ENCODE data around the gene RIMKLB. TPM values are rescaled to one million over a fixed set of nuclear protein-coding genes. Genes with fewer than 3 reads are reported as not detected.

Gene RIMKLB
- total and polyA plus RNA-seq, 10 of the 15 experiments (the other 5 are each of a cell fraction or from before 2014, with no cell fraction given) = 0.15 to 0.83 (median 0.46) TPM

DNA sequence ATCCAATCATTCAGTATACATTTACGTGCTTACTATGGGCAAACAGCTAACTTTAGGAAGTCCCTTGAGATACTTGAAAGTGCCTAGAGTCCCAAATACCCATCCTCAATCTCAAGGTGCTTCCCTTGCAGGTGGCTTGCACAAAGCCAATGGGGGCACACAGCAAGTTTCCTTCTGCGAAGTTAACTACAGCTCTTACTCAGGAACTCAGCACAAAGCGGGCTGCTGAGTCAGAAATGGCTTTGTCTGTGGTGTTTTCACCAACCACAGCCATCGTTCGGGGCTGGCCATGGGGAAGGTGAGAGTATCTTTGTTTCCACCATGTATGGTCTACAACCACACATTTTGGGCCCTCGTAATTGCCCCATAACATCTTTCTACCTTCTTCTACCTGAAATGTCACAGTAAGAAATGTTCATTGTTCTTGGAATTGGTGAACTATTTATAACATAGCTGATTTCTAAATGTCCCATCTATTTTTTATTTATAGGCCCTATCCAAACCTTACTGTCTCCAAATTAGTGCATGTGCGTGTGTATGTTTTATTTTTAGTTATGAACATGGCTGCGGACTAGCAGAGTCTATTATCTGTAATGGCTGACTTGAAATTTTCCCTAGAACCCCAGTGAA, 49.1 kb upstream of the RIMKLB start (continued):
- TF ChIP-seq, protein P1, sequence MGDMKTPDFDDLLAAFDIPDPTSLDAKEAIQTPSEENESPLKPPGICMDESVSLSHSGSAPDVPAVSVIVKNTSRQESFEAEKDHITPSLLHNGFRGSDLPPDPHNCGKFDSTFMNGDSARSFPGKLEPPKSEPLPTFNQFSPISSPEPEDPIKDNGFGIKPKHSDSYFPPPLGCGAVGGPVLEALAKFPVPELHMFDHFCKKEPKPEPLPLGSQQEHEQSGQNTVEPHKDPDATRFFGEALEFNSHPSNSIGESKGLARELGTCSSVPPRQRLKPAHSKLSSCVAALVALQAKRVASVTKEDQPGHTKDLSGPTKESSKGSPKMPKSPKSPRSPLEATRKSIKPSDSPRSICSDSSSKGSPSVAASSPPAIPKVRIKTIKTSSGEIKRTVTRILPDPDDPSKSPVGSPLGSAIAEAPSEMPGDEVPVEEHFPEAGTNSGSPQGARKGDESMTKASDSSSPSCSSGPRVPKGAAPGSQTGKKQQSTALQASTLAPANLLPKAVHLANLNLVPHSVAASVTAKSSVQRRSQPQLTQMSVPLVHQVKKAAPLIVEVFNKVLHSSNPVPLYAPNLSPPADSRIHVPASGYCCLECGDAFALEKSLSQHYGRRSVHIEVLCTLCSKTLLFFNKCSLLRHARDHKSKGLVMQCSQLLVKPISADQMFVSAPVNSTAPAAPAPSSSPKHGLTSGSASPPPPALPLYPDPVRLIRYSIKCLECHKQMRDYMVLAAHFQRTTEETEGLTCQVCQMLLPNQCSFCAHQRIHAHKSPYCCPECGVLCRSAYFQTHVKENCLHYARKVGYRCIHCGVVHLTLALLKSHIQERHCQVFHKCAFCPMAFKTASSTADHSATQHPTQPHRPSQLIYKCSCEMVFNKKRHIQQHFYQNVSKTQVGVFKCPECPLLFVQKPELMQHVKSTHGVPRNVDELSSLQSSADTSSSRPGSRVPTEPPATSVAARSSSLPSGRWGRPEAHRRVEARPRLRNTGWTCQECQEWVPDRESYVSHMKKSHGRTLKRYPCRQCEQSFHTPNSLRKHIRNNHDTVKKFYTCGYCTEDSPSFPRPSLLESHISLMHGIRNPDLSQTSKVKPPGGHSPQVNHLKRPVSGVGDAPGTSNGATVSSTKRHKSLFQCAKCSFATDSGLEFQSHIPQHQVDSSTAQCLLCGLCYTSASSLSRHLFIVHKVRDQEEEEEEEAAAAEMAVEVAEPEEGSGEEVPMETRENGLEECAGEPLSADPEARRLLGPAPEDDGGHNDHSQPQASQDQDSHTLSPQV (IDR thresholded peaks at IDR 0.05) = no peak
- TF ChIP-seq SREBF2 (IDR thresholded peaks at IDR 0.05; ENCODE audit: low read length) = no peak
- TF ChIP-seq MEF2B (IDR thresholded peaks at IDR 0.05; ENCODE audit: partially characterized antibody, poor library complexity, severe bottlenecking) = peak; percentile 95
- peak in 1 of 2 experiments; percentile 94; a peak in 2 of 4 replicates for TF ChIP-seq ETV6 (conservative IDR thresholded peaks at IDR 0.05 in 1 of 2, IDR thresholded peaks at IDR 0.05 in 1 of 2; ENCODE audit: borderline replicate concordance in 1 of 2, low read depth in 1 of 2)
- TF ChIP-seq HDAC6 (IDR thresholded peaks at IDR 0.05; ENCODE audit: unreplicated experiment) = no peak
- TF ChIP-seq ZNF217 (IDR thresholded peaks at IDR 0.05) = peak; percentile 100
- no peak for TF ChIP-seq CHD1 (IDR thresholded peaks at IDR 0.05; ENCODE audit: low read depth, low read length)
- TF ChIP-seq SMAD5 (IDR thresholded peaks at IDR 0.05; ENCODE audit: low read depth) = no peak
- peak; percentile 99 for TF ChIP-seq EED (IDR thresholded peaks at IDR 0.05; ENCODE audit: low read depth)
- TF ChIP-seq YY1 (IDR thresholded peaks at IDR 0.05; ENCODE audit: low read depth, low read length) = peak; percentile 66
- TF ChIP-seq YBX1 (IDR thresholded peaks at IDR 0.05) = no peak
- TF ChIP-seq NR2C2 (IDR thresholded peaks at IDR 0.05; ENCODE audit: borderline replicate concordance, control insufficient read depth, insufficient read length, low read depth) = no peak
- peak; percentile 26; the same call in 1 of the 2 replicates for TF ChIP-seq SMC3 (IDR thresholded peaks at IDR 0.05; ENCODE audit: borderline replicate concordance, low read length)
- no peak for TF ChIP-seq POLR2AphosphoS2 (IDR thresholded peaks at IDR 0.05; ENCODE audit: low read depth, low read length)
- TF ChIP-seq TAF1 (IDR thresholded peaks at IDR 0.05; ENCODE audit: borderline replicate concordance, low read depth, low read length) = 0 out of 2 replicates have a peak, but pooled peaks have one; percentile 35
- TF ChIP-seq, protein P2, sequence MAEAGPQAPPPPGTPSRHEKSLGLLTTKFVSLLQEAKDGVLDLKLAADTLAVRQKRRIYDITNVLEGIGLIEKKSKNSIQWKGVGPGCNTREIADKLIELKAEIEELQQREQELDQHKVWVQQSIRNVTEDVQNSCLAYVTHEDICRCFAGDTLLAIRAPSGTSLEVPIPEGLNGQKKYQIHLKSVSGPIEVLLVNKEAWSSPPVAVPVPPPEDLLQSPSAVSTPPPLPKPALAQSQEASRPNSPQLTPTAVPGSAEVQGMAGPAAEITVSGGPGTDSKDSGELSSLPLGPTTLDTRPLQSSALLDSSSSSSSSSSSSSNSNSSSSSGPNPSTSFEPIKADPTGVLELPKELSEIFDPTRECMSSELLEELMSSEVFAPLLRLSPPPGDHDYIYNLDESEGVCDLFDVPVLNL (IDR thresholded peaks at IDR 0.05; ENCODE audit: low read depth, low read length) = no peak
- TF ChIP-seq, protein P3, sequence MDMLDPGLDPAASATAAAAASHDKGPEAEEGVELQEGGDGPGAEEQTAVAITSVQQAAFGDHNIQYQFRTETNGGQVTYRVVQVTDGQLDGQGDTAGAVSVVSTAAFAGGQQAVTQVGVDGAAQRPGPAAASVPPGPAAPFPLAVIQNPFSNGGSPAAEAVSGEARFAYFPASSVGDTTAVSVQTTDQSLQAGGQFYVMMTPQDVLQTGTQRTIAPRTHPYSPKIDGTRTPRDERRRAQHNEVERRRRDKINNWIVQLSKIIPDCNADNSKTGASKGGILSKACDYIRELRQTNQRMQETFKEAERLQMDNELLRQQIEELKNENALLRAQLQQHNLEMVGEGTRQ (IDR thresholded peaks at IDR 0.05; ENCODE audit: borderline replicate concordance, low read depth, low read length) = no peak
- TF ChIP-seq ZNF207 (IDR thresholded peaks at IDR 0.05; ENCODE audit: borderline replicate concordance) = no peak; the same call in 1 of the 2 replicates
- TF ChIP-seq SIX5 (IDR thresholded peaks at IDR 0.05; ENCODE audit: low read depth, low read length, severe bottlenecking) = no peak
- TF ChIP-seq, protein P4, sequence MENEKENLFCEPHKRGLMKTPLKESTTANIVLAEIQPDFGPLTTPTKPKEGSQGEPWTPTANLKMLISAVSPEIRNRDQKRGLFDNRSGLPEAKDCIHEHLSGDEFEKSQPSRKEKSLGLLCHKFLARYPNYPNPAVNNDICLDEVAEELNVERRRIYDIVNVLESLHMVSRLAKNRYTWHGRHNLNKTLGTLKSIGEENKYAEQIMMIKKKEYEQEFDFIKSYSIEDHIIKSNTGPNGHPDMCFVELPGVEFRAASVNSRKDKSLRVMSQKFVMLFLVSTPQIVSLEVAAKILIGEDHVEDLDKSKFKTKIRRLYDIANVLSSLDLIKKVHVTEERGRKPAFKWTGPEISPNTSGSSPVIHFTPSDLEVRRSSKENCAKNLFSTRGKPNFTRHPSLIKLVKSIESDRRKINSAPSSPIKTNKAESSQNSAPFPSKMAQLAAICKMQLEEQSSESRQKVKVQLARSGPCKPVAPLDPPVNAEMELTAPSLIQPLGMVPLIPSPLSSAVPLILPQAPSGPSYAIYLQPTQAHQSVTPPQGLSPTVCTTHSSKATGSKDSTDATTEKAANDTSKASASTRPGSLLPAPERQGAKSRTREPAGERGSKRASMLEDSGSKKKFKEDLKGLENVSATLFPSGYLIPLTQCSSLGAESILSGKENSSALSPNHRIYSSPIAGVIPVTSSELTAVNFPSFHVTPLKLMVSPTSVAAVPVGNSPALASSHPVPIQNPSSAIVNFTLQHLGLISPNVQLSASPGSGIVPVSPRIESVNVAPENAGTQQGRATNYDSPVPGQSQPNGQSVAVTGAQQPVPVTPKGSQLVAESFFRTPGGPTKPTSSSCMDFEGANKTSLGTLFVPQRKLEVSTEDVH (IDR thresholded peaks at IDR 0.05; ENCODE audit: low read depth, partially characterized antibody) = peak; percentile 62
- TF ChIP-seq RB1 (IDR thresholded peaks at IDR 0.05; ENCODE audit: borderline replicate concordance) = no peak
